SK-N-SH treated with all-trans-retinoic acid at 6 μM for 48 hours (cell line): ENCODE results near the gene HSD17B8.

Experiments
- ATAC-seq: fragments of 200-7000 bp; cut with Tn5 transposase; 3 replicates; pipeline ENCODE4 v1.9.1; 2020; ENCODE audit warnings: mild to moderate bottlenecking, moderate library complexity
- ARNTL ChIP-seq: fragments of 450-650 bp; formaldehyde crosslinking; IDR thresholded peaks from 2 replicates; pipeline ENCODE4 v1.5.0; 2020; ENCODE audit warnings: low read depth, mild to moderate bottlenecking, moderate library complexity, borderline replicate concordance
- BACH2 ChIP-seq: fragments of 250-450 bp; sonication (Bioruptor Pico); IDR thresholded peaks from 2 replicates; pipeline ENCODE4 v1.9.0; 2021; ENCODE audit warnings: mild to moderate bottlenecking, borderline replicate concordance
- CSDC2 ChIP-seq: fragments of 250-450 bp; sonication (Bioruptor Pico); IDR thresholded peaks from 2 replicates; pipeline ENCODE4 v1.5.0; 2020; ENCODE audit warnings: mild to moderate bottlenecking, moderate library complexity
- ESRRG ChIP-seq: fragments of 250-450 bp; sonication (Bioruptor Pico); IDR thresholded peaks from 2 replicates; pipeline ENCODE4 v1.6.1; 2021; ENCODE audit warnings: mild to moderate bottlenecking
- GLIS3 ChIP-seq: fragments of 250-450 bp; sonication (Bioruptor Pico); IDR thresholded peaks from 2 replicates; pipeline ENCODE4 v1.5.0; 2020; ENCODE audit warnings: mild to moderate bottlenecking, moderate library complexity
- ISL1 ChIP-seq: fragments of 250-450 bp; sonication (Bioruptor Pico); IDR thresholded peaks from 2 replicates; pipeline ENCODE4 v2.1.2; 2022; ENCODE audit warnings: mild to moderate bottlenecking, moderate library complexity
- OSR1 ChIP-seq: fragments of 250-450 bp; sonication (Bioruptor Pico); IDR thresholded peaks from 2 replicates; pipeline ENCODE4 v1.8.0; 2022; ENCODE audit warnings: moderate library complexity, mild to moderate bottlenecking, inconsistent platforms
- PPARA ChIP-seq: fragments of 250-450 bp; sonication (Bioruptor Pico); IDR thresholded peaks from 2 replicates; pipeline ENCODE4 v1.5.0; 2020; ENCODE audit warnings: mild to moderate bottlenecking, borderline replicate concordance
- RARB ChIP-seq: fragments of 250-450 bp; sonication (Bioruptor Pico); IDR thresholded peaks from 2 replicates; pipeline ENCODE4 v1.8.0; 2021; ENCODE audit warnings: mild to moderate bottlenecking, moderate library complexity
- TCF4 ChIP-seq: fragments of 250-450 bp; sonication (Bioruptor Pico); IDR thresholded peaks from 2 replicates; pipeline ENCODE4 v1.8.0; 2021; ENCODE audit warnings: mild to moderate bottlenecking, moderate library complexity, borderline replicate concordance
- TOX ChIP-seq: fragments of 250-450 bp; sonication (Bioruptor Pico); IDR thresholded peaks from 2 replicates; pipeline ENCODE4 v1.8.0; 2021; ENCODE audit warnings: mild to moderate bottlenecking, moderate library complexity, borderline replicate concordance
- ZFP3 ChIP-seq: fragments of 250-450 bp; sonication (Bioruptor Pico); IDR thresholded peaks from 2 replicates; pipeline ENCODE4 v1.5.0; 2020; ENCODE audit warnings: mild to moderate bottlenecking, moderate library complexity
- ZFP30 ChIP-seq: fragments of 450-650 bp; formaldehyde crosslinking; IDR thresholded peaks from 2 replicates; pipeline ENCODE4 v1.5.0; 2022; ENCODE audit warnings: mild to moderate bottlenecking, moderate library complexity
- ZNF565 ChIP-seq: fragments of 450-650 bp; formaldehyde crosslinking; conservative IDR thresholded peaks from 2 replicates; pipeline ENCODE4 v1.5.0; 2020; ENCODE audit warnings: low read depth, mild to moderate bottlenecking, moderate library complexity
- ZNF70 ChIP-seq: fragments of 450-650 bp; formaldehyde crosslinking; IDR thresholded peaks from 2 replicates; pipeline ENCODE4 v1.5.0; 2020; ENCODE audit warnings: mild to moderate bottlenecking, moderate library complexity
- ZNF8 ChIP-seq: fragments of 450-650 bp; formaldehyde crosslinking; IDR thresholded peaks from 2 replicates; pipeline ENCODE4 v1.5.0; 2020; ENCODE audit warnings: mild to moderate bottlenecking, moderate library complexity
- TF ChIP-seq, protein P1 (sequence below): fragments of 250-450 bp; sonication (Bioruptor Pico); IDR thresholded peaks from 2 replicates; pipeline ENCODE4 v1.8.0; 2021; ENCODE audit warnings: low read depth, mild to moderate bottlenecking, moderate library complexity, borderline replicate concordance
- TF ChIP-seq, protein P2 (sequence below): fragments of 250-450 bp; sonication (Bioruptor Pico); IDR thresholded peaks from 2 replicates; pipeline ENCODE4 v1.5.0; 2020; ENCODE audit warnings: mild to moderate bottlenecking, moderate library complexity
- TF ChIP-seq, protein P3 (sequence below): fragments of 250-450 bp; sonication (Bioruptor Pico); IDR thresholded peaks from 2 replicates; pipeline ENCODE4 v1.8.0; 2020; ENCODE audit warnings: mild to moderate bottlenecking, moderate library complexity, borderline replicate concordance
- TF ChIP-seq, protein P4 (sequence below): fragments of 250-450 bp; sonication (Bioruptor Pico); IDR thresholded peaks from 2 replicates; pipeline ENCODE4 v1.5.1; 2021; ENCODE audit warnings: mild to moderate bottlenecking, moderate library complexity
- TF ChIP-seq, protein P5 (sequence below): fragments of 250-450 bp; sonication (Bioruptor Pico); IDR thresholded peaks from 2 replicates; pipeline ENCODE4 v1.5.1; 2020; ENCODE audit warnings: low read depth, mild to moderate bottlenecking, moderate library complexity

The HSD17B8 gene

DNA sequence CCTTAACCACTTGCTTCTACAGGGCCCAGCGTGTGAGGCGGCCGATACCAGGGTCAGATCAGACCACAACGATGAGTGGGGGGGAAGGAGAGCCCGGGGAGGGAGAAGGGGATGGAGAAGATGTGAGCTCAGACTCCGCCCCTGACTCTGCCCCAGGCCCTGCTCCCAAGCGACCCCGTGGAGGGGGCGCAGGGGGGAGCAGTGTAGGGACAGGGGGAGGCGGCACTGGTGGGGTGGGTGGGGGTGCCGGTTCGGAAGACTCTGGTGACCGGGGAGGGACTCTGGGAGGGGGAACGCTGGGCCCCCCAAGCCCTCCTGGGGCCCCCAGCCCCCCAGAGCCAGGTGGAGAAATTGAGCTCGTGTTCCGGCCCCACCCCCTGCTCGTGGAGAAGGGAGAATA lies 6.7 kb downstream of the HSD17B8 start:
- ATAC-seq = no peak
- no peak for TF ChIP-seq ZNF70 (CRISPR knock-in tag)
- no peak for TF ChIP-seq RARB (CRISPR knock-in tag)
- TF ChIP-seq CSDC2 (CRISPR knock-in tag) = no peak
- TF ChIP-seq BACH2 (CRISPR knock-in tag) = no peak
- TF ChIP-seq OSR1 (CRISPR knock-in tag) = no peak
- TF ChIP-seq, protein P1, sequence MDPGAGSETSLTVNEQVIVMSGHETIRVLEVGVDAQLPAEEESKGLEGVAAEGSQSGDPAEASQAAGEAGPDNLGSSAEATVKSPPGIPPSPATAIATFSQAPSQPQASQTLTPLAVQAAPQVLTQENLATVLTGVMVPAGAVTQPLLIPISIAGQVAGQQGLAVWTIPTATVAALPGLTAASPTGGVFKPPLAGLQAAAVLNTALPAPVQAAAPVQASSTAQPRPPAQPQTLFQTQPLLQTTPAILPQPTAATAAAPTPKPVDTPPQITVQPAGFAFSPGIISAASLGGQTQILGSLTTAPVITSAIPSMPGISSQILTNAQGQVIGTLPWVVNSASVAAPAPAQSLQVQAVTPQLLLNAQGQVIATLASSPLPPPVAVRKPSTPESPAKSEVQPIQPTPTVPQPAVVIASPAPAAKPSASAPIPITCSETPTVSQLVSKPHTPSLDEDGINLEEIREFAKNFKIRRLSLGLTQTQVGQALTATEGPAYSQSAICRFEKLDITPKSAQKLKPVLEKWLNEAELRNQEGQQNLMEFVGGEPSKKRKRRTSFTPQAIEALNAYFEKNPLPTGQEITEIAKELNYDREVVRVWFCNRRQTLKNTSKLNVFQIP (CRISPR knock-in tag) = no peak
- TF ChIP-seq TCF4 = no peak
- TF ChIP-seq ARNTL (CRISPR knock-in tag) = no peak
- TF ChIP-seq ISL1 = no peak
- no peak for TF ChIP-seq ZFP30 (CRISPR knock-in tag)
- TF ChIP-seq ZNF565 (CRISPR knock-in tag) = no peak
- TF ChIP-seq TOX (CRISPR knock-in tag) = no peak
- TF ChIP-seq, protein P2, sequence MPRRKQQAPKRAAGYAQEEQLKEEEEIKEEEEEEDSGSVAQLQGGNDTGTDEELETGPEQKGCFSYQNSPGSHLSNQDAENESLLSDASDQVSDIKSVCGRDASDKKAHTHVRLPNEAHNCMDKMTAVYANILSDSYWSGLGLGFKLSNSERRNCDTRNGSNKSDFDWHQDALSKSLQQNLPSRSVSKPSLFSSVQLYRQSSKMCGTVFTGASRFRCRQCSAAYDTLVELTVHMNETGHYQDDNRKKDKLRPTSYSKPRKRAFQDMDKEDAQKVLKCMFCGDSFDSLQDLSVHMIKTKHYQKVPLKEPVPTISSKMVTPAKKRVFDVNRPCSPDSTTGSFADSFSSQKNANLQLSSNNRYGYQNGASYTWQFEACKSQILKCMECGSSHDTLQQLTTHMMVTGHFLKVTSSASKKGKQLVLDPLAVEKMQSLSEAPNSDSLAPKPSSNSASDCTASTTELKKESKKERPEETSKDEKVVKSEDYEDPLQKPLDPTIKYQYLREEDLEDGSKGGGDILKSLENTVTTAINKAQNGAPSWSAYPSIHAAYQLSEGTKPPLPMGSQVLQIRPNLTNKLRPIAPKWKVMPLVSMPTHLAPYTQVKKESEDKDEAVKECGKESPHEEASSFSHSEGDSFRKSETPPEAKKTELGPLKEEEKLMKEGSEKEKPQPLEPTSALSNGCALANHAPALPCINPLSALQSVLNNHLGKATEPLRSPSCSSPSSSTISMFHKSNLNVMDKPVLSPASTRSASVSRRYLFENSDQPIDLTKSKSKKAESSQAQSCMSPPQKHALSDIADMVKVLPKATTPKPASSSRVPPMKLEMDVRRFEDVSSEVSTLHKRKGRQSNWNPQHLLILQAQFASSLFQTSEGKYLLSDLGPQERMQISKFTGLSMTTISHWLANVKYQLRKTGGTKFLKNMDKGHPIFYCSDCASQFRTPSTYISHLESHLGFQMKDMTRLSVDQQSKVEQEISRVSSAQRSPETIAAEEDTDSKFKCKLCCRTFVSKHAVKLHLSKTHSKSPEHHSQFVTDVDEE (CRISPR knock-in tag) = no peak
- TF ChIP-seq, protein P3, sequence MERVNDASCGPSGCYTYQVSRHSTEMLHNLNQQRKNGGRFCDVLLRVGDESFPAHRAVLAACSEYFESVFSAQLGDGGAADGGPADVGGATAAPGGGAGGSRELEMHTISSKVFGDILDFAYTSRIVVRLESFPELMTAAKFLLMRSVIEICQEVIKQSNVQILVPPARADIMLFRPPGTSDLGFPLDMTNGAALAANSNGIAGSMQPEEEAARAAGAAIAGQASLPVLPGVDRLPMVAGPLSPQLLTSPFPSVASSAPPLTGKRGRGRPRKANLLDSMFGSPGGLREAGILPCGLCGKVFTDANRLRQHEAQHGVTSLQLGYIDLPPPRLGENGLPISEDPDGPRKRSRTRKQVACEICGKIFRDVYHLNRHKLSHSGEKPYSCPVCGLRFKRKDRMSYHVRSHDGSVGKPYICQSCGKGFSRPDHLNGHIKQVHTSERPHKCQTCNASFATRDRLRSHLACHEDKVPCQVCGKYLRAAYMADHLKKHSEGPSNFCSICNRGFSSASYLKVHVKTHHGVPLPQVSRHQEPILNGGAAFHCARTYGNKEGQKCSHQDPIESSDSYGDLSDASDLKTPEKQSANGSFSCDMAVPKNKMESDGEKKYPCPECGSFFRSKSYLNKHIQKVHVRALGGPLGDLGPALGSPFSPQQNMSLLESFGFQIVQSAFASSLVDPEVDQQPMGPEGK (CRISPR knock-in tag) = no peak
- no peak for TF ChIP-seq ZFP3 (CRISPR knock-in tag)
- no peak for TF ChIP-seq PPARA (CRISPR knock-in tag)
- TF ChIP-seq, protein P4, sequence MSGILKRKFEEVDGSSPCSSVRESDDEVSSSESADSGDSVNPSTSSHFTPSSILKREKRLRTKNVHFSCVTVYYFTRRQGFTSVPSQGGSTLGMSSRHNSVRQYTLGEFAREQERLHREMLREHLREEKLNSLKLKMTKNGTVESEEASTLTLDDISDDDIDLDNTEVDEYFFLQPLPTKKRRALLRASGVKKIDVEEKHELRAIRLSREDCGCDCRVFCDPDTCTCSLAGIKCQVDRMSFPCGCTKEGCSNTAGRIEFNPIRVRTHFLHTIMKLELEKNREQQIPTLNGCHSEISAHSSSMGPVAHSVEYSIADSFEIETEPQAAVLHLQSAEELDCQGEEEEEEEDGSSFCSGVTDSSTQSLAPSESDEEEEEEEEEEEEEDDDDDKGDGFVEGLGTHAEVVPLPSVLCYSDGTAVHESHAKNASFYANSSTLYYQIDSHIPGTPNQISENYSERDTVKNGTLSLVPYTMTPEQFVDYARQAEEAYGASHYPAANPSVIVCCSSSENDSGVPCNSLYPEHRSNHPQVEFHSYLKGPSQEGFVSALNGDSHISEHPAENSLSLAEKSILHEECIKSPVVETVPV = no peak
- TF ChIP-seq, protein P5, sequence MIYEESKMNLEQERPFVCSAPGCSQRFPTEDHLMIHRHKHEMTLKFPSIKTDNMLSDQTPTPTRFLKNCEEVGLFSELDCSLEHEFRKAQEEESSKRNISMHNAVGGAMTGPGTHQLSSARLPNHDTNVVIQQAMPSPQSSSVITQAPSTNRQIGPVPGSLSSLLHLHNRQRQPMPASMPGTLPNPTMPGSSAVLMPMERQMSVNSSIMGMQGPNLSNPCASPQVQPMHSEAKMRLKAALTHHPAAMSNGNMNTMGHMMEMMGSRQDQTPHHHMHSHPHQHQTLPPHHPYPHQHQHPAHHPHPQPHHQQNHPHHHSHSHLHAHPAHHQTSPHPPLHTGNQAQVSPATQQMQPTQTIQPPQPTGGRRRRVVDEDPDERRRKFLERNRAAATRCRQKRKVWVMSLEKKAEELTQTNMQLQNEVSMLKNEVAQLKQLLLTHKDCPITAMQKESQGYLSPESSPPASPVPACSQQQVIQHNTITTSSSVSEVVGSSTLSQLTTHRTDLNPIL (CRISPR knock-in tag) = no peak
- TF ChIP-seq ESRRG (CRISPR knock-in tag) = no peak
- TF ChIP-seq, all 23 proteins: peak for 0

DNA sequence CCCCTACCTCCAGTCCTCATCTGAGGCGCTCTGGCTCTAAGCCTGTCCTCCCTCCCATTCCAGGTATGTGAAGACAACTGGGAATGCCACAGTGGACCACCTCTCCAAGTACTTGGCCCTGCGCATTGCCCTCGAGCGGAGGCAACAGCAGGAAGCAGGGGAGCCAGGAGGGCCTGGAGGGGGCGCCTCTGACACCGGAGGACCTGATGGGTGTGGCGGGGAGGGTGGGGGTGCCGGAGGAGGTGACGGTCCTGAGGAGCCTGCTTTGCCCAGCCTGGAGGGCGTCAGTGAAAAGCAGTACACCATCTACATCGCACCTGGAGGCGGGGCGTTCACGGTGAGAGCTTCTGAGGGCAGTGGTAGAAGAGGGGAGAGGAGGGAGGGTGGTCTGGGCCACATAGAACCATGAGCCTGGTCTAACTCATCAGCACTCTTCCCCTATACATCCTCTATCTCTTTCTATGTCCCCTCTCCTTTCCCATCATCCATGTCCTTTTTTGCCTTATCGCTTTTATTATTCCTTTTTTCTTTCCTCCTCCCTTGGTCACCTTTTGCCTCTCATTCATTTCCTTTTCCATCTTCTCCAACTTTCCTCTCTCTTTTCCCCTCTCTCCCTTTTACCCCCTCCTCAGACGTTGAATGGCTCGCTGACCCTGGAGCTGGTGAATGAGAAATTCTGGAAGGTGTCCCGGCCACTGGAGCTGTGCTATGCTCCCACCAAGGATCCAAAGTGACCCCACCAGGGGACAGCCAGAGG lies 7.4 kb downstream of the HSD17B8 start:
- no peak for TF ChIP-seq BACH2 (CRISPR knock-in tag)
- no peak for TF ChIP-seq RARB (CRISPR knock-in tag)
- TF ChIP-seq, protein P4 = no peak
- TF ChIP-seq ZFP30 (CRISPR knock-in tag) = no peak
- no peak for TF ChIP-seq PPARA (CRISPR knock-in tag)
- no peak for TF ChIP-seq ZFP3 (CRISPR knock-in tag)
- TF ChIP-seq GLIS3 (CRISPR knock-in tag) = no peak
- TF ChIP-seq, protein P3 (CRISPR knock-in tag) = no peak
- TF ChIP-seq ZNF8 (CRISPR knock-in tag) = no peak
- TF ChIP-seq, all 23 proteins: peak for 0
- no peak for ATAC-seq
